NCI-H2107 (cell line): ENCODE data around the gene ACTR1B.
"Not testable (repeated sequence)": the region's sequence is repeated elsewhere in the genome, so short reads cannot be mapped to it uniquely, and the experiment has no call there.

Experiments
- DNase-seq: peaks from one replicate; lab custom pipeline; 2025; lab: John Stamatoyannopoulos, UW

ACTR1B gene

DNA sequence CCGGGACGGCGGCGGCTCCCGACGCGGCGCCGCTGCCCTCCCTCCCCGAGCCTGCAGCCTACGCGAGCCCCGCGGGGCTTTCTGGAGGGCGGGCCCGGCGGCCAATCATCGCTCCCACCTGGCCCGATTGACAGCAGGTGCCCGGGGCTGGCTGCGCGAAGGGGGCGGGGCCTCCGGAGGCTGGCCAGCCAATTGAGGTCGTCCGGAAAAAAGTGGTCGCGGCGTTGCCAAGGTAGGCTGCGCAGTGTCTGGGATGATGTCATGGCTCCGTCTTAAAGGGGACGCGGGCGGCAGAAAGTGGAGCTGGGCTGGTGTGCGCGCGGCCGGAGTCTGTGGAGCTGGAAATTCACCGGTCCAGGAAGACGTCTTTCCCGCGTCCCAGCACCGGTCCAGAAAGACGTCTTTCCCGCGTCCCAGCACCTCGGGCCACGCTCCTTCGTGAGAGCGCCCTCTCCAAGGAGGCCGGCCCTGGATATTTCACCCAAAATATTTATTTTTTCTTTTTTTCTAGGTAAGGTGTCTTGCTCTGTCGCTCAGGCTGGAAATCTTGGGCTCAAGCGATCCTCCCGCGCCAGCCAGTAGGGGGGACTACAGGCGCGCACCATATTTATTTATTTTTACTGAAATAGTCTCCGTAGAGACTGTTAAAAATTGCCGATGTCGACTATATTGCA lies at the start of gene ACTR1B:
Gene ACTR1B (minus strand): TSS at position 83 of the 674 bp plus-strand sequence. CDS start 154 bp downstream, outside the sequence.
- DNase-seq = peak; percentile 94

DNA sequence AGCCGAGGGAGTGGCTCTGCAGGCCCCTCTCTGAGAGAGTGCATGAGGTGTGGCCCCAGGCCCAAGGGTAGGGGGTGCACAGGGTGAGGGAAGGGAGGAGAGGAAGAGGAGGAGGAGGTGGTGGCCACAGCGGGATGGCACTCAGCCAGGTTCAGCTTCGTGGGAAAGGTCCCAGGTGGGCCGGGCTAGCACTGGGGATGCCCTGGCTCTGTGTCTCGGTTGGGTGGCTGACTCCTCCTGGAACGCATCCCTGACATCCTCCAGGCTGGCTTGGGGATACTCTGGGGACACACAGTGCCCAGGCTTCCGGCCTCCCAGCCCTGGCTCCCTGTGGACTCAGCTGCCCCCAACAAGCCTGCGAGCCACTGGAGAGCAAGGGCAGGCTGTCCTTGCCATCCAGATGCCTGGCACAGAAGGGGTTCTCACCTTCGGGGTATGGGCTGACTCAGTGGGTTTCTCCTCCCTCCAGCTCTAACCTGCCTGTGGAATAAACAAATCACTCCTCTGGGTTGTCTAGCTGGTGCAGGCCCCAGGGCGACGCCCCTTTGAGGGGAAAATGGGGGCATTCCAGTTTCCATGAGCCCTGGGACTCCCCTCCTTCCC lies 49.0 kb upstream of the ACTR1B start:
- no peak for DNase-seq

DNA sequence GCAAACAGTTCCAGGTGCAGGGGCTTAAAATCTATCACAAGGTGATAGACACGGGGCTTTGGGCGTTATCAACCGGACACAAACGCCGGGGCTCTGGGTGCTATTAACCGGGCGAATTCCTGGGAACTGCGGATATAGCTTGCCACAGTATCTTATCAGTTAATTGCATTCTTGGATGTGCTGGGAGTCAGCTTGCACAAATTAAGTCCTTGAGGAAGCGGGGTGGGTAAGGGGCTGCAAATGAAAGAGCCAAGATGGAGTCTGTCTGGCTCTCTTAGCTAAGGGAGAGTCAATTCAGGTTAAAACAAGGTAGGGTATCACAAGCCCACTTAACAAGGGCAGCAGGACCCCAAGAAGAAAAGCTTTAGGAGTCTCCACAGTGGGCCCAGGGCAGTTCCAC lies 48.3 kb upstream of the ACTR1B start:
- DNase-seq = not testable (repeated sequence)

DNA sequence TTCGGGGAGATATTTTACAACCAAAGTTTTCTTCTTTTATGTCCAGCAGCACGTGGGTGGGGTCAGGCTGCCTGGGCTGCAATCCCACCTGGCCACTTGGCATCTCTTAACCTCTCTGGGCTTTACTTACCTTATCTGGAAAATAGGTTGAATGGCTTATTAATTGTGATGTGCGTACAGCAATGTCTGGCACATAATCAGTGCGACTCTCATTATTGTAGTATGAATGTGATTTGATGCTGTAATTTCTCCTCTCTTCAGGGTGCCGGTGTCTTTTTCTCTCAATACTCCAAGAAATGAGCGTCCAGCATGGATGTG lies 47.5 kb upstream of the ACTR1B start:
- no peak for DNase-seq

DNA sequence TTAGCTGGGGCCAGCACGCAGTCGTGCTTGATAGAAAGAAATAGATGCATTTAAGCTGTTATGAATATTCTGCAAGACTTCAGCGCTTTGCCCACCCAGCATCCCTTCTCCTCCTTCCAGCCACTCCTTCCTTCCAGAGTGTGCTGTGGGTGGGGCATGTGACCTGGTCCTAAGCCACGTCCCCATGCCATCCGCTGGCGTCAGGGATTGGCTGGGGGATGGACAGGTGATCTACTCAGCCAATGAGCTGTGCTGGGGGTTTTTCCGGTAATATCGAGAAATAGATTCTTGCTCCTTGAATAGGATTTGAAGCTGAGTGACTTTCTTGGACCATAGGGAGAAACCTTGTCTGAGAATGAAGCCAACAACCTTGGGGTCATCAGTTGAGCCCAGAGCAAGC lies 44.8 kb upstream of the ACTR1B start:
- DNase-seq = no peak

DNA sequence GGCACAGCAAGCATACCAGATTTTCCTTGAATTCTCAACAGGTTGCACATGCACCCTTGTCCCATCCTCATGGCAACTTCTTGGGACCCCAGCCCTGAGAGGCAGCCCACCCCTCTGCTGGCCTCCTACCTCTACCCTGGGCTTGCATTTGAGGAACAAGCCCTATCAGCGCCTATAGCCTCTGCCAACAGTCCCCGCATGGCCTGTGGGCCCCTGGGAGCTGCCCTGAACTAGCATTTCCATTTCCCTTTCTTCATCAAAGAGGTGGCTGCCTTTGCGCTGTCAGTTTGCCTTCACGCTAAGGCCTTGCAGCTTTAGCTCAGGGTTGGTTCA lies 44.2 kb upstream of the ACTR1B start:
- no peak for DNase-seq

DNA sequence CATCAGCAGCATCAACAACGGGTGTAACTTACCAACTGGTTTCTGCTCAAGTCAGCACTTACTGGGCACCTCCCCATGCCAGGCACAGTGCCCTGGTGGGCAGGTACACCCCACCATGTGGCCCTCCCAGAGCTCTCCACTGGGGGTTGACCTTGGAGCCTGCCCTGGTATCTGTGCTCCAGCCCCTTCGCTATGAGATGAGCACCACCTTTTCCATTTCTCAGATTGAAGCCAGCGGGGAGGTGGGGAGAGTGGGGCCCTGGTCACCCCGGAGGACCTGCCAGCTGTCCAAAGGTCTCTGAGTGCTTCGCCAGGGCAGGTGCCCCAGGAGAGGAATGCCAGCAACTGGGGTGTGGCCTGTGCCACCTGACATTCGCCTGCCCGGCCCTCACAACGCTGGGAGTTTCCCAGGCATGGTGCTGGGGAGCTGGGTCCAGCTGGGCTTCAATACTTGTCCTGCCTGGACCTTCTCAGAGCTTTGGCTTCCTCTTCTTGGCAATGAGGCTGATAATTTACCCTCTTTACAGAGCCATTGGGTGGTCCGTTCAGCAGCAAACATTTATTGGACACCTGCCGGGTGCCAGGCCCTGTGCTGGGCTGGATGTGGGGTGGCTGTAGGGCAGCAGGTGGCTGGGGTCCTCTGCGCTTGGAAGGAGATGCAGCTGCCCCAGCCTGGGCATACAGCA lies 43.7 kb upstream of the ACTR1B start:
- no peak for DNase-seq

DNA sequence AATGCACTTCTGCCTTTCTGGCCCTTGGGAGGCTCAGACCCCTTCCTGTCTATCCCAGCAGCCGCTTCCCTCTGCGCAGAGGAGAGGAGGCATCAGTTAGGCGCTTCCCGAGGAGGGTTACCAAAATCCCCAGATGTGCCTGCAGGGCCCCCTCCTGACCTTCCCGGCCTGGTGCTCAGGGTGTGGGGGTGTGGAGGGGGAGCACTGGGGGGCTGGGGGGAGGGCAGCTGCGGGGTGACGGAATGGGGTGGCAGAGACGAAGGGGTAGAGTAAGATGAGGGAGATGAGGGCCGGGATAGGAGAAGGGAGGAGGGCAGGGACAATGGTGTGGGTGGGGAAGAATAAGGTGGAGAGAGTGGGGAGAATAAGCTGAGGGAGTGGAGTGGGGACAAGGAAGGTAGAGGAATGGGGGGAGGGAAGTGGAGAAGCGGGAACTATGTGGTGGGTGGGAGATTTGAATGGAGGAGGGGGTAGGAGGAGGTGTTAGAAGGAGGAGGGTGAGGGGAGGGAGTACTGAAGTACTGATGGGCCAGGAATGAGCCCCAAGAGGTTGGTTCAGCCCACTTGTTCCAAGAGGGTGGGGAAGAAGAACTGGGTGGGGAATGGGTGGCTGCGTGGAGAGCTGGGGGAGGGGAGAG lies 43.0 kb upstream of the ACTR1B start:
- no peak for DNase-seq

DNA sequence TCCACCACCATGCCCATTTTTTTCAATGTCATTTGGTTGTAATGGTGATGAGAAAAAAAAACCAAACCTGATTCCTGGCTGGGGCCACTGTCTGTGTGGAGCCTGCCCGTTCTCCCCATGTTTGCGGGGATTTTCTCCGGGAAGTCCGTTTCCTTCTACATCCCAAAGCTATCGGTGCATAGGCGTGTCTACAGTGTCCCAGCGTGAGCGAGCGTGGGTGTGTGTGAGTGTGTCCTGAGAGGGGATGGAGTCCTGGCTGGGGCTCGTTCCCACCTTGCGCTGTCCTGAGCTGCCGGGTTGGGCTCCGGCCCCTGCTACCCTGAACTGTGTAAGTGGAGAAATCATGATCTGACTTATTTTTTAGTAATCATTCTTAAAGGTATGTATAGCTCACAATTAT lies 42.3 kb upstream of the ACTR1B start:
- DNase-seq = no peak

DNA sequence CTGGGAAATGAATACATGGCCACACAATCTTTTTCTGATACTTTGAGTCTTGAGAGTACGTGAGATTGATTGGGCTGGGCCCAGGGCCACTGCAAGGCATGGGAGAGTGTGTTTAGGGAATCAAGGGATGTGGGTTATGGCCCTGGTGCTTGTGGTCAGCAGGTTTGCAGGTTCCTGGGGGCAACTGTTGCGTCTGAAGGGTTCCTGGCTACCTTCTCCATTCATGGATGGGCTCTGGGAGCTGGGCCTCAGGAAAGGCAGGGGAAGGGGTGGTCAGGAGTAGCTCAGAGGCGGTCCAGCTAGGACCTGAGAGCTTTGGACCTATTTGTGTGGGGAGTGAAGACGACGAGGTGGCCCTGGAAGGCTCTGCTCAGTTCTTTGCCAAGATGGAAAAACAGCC lies 41.1 kb upstream of the ACTR1B start:
- DNase-seq = no peak

DNA sequence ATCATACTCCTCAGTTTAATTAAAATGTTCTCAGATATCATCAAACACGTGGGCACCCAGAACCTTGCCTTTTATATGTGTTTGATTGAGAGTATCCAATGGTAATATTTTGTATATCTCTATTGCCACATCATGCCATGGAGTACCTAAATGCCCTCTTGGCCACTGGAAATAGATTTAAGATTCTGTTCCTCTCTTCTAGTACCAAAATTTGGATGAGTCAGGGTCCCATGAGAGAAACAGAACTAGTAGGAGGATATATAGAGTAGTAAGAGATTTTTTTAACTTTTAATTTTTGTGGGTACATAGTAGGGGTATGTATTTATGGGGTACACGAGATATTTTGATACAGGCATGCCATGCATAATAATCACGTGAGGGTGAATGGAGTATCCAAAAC lies 39.9 kb upstream of the ACTR1B start:
- no peak for DNase-seq

DNA sequence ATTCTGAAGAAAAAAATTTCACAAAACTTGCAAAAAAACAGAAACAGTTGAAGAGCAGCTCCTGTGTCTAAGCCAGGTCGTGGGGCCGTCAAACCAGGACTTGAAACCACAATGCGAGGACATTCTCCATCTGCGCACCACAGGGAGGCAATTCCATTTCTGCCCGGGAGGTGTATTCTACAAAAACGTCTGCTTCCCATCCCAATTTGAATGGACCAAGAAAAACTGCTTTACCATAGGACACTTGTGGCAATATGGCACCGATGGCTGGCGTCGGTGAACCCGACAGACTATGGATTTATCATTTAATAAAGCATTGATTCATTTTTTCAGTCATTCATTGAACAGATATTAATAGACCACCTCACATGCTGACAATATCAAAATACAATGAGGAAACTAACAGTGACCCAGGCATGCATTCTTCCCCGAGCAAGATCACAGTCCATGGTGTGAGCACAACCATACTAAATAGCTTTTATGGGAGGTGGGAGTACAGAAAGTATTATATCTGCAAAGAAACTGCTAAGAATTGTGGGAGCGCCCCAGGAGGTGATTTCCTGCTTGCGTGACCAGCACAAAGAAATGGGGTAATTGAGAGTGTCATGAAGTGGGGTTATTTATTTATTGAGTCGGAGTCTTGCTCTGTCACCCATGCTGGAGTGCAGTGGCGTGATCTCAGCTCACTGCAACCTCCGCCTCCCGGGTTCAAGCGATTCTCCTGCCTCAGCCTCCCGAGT lies 39.1 kb upstream of the ACTR1B start:
- DNase-seq = no peak

DNA sequence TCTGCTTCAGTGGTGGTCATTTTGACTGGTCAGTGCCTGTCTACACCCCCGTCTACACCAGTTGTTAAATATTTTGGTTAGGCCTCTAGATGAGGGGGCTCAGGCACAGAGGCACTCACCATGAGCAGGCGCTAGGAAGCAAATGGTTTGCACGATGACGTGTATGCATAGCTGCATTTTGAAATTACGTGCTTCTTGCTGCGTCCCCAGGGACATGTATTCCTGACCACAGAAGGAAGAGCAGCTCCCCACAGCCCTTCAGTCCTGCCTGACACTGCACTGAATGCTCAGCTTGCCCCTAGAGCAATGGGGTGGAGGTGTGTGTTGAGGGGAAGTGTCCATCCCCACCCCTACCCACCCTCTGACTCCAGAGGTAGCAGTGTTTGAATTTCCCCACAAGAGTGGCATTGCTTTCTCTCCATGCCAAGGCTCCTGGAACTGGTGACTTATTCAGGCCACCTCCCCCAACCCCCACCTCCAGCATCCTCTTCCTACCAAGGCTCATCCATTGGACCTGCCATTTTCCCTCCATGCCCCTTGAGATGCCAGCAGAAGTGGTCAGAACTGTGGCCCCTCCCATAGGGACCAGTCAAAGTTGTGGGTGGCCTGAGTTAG lies 38.1 kb upstream of the ACTR1B start:
- DNase-seq = no peak

DNA sequence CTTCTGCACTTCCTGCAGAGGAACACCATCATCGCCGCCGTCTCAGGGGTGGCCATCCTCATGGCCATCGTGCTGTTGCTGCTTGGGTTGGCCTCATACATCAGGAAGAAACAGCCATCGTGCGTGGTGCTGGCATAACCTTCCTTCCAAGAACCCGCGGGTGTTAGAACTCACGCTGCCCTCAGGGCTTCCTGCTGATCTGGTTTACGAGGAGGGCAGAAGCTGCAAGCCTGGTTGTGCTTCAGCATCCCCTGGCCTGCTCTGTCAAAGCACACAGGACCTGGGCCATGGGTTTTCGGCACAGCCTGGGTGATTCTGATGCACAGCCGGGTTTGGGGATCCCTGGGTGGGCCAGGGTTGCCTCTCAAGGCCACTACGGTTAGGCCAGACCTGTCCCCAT lies 37.3 kb upstream of the ACTR1B start:
- DNase-seq = no peak

DNA sequence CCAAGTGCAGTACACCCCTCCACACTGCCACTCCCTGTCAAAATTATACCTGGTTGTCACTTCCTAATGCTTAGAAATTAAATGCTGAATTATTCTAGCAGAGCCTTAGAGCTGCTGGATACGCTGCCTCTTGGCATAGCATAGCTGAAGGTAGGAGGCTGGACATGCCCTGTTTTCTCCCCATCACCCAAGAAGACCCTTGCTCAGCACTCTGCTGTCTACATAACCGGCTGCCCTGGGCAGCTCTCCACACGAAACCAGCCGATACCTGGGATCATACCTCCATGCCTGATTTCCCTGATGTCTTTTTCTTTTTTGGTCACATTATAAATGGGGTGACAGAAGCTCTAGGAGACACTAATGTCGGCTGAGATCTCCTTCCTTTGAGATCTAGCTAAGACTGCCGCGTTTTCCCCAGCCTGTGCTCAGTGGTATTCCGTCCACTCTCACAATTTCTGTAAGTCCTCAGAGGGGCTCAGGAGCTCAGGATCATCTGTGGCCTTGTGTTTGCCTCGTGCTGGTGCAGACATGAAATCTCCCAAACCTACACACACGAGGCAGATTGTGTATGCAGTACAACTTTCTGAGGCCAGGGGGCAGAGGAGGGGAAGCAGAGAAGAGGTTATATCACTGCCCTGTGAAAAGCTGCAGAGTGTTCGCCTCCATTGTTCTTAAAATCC lies 36.1 kb upstream of the ACTR1B start:
- peak; percentile 27 for DNase-seq

DNA sequence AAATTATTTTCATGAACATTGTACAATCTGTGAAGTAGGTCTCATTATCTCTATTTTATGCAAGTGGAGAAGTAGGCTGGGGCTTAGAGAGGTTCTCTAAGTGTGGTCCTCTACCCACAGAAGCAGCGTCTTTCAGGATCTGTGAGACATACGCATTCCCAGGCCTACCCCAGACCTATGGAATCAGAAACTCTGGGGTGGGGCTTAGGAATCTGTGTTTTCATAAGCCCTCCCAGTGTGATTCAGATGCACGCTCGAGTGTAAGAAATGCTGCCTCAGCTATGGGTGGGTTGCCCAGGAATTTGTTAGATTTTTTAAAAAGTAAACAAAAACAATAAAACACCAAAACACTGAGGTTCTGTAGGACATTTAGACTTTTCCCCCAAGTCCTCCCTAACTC lies 34.7 kb upstream of the ACTR1B start:
- DNase-seq = no peak

DNA sequence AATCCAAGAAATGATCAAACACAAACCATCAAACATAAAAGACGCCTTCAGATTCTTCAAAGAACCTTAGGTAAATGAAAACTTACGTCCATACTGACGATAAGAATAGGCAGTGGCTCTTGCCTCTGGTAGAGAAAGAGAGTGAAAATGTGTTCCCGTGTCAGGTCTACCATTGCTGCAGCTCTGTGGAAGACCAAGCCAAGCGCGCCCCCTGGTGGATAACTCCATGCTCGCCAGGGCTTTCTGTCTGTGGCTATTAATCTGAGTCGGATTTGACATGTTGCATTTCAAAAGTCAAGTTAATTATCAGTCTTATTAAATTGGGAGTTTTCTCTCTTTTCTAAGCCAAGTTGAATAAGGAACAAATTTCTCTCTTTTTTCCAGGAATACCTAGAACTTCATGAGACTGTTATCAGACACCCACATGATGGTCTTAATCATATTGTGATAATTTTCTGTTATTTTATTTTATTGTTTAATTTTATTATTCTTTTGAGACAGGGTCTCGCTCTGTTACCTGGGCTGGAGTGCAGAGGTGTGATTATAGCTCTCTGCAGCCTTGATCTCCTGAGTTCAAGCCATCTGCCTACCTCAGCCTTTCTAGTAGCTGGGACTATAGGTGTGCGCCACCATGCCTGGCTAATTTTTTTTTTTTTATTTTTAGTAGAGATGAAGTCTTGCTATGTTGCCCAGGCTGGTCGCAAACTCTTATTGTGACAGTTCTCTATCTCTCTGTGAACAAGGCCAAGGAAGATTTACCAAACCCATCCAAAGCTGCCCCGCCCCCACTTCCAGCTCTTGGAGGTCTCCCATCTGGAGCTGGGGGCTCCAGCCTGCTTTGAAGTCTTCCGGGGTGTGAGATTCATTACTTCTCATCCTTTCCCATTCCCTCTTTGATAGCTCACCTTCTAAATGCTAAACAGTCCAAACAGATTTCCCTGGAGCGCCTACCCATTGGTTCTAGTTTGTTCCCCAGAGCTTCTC lies 33.7 kb upstream of the ACTR1B start:
- DNase-seq = peak; percentile 85

DNA sequence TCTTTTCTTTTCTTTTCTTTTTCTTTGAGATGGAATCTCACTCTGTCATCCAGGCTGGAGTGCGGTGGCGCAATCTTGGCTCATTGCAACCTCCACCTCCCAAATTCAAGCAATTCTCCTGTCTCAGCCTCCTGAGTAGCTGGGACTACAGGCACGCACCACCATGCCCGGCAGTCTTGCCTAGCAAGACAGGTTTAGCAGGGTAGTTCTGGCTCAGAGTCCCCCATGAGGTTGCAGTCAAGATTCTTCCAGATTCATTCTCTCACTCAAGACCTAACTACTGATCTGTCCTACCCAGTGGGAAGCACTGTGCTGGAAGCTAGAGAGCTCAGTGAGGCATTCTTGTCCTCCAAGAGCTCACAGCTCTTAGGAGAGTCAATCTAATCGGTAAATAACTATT lies 31.9 kb upstream of the ACTR1B start:
- no peak for DNase-seq

DNA sequence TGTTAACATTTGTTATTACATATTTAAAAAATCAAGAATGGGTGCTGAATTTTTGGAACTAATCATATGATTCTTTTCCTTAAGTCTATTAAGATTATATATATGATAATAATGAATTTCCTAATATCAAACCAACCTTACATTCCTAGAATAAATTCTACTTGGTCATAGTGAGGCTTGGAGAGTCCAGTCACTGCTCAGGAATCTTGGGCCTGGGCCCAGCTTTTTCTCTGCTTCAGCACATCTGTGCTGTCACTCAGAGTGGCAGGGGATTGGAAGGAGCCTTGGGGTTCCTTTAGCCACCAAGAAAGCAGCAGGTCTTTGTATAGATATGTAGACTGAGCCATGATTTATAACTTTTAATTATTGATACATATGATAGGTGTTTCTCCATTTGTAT lies 29.6 kb upstream of the ACTR1B start:
- no peak for DNase-seq

DNA sequence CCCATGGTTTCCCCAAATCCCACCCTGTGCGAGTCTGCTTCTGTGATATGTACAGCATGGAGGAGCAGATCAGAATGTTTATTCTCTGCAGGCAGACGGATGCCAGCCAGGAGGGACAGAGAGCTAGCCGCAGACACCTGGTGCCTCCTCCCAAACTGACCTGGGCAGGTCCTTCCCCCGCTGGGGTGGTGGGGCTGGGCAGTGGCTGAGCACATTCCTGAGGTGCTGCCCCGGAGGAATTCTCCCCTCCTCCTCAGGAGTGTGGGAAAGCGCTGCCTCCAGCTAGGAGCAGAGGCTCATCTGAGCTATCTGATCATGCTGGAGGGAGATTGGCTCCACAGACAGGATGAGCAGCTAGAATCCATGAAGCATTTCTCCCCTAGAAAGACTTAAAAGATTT lies 27.3 kb upstream of the ACTR1B start:
- DNase-seq = no peak
